Mesenchymal stem cell (in vitro differentiated cells and primary cell): ENCODE results near the gene TGM4.

Source experiments
- DNase-seq: peaks from one replicate; pipeline ENCODE4 v3.0.0-alpha.2; 2013
- H2AFZ ChIP-seq: one replicate; pipeline ENCODE4 v1.6.1; 2013; ENCODE audit warnings: low read depth, mild to moderate bottlenecking, control low read depth, inconsistent platforms, low read length, moderate library complexity
- H2AK5ac ChIP-seq: 2 replicates; pipeline ENCODE4 v1.6.1; 2013; ENCODE audit warnings: low read length, moderate library complexity, mild to moderate bottlenecking, inconsistent platforms; ENCODE audit not compliant: severe bottlenecking
- H2BK120ac ChIP-seq: one replicate; pipeline ENCODE4 v1.6.1; 2013; ENCODE audit warnings: low read depth, mild to moderate bottlenecking, inconsistent platforms, low read length, moderate library complexity
- H2BK12ac ChIP-seq, 2 experiments: one replicate each; pipeline ENCODE4 v1.6.1; 2013; ENCODE audit warnings: inconsistent platforms in 2 of 2, low read length in 2 of 2, mild to moderate bottlenecking in 2 of 2, moderate library complexity in 2 of 2, control low read depth in 1 of 2
- H2BK15ac ChIP-seq: one replicate; pipeline ENCODE4 v1.6.1; 2013; ENCODE audit warnings: mild to moderate bottlenecking, low read depth, inconsistent platforms; ENCODE audit not compliant: poor library complexity, severe bottlenecking
- H2BK5ac ChIP-seq: 2 replicates; pipeline ENCODE4 v1.6.1; 2013; ENCODE audit warnings: low read depth, mild to moderate bottlenecking, low read length, control low read depth, inconsistent platforms; ENCODE audit not compliant: poor library complexity, severe bottlenecking
- H3K14ac ChIP-seq, 2 experiments: one replicate each; pipeline ENCODE4 v1.6.1; 2013; ENCODE audit warnings: inconsistent platforms in 2 of 2, low read length in 2 of 2, control low read depth in 1 of 2, mild to moderate bottlenecking in 1 of 2, moderate library complexity in 1 of 2
- H3K18ac ChIP-seq, 2 experiments: one replicate each; pipeline ENCODE4 v1.6.1; 2013; ENCODE audit warnings: inconsistent platforms in 2 of 2, low read length in 2 of 2, control low read depth in 1 of 2, low read depth in 1 of 2, mild to moderate bottlenecking in 1 of 2
- H3K23ac ChIP-seq, 2 experiments: one replicate each; pipeline ENCODE4 v1.6.1; 2013; ENCODE audit warnings: inconsistent platforms in 2 of 2, low read length in 2 of 2, mild to moderate bottlenecking in 2 of 2, moderate library complexity in 2 of 2, control low read depth in 1 of 2
- H3K27ac ChIP-seq: 2 replicates; pipeline ENCODE4 v1.5.1; 2013; ENCODE audit warnings: mild to moderate bottlenecking, moderate library complexity, low read length, control low read depth, inconsistent platforms; ENCODE audit not compliant: poor library complexity, severe bottlenecking
- H3K27me3 ChIP-seq, 2 experiments: 2 replicates each; pipeline versions ENCODE4 v1.6.1 to v1.7.0; 2013; ENCODE audit warnings: low read length in 2 of 2, mild to moderate bottlenecking in 2 of 2, moderate library complexity in 2 of 2, control low read depth in 1 of 2, inconsistent platforms in 1 of 2; ENCODE audit not compliant: control insufficient read depth in 1 of 2, insufficient read depth in 1 of 2
- H3K36me3 ChIP-seq, 2 experiments: 2 replicates each; pipeline versions ENCODE4 v1.6.1 to v1.7.0; 2013; ENCODE audit warnings: low read length in 2 of 2, control low read depth in 1 of 2, inconsistent platforms in 1 of 2, low read depth in 1 of 2, mild to moderate bottlenecking in 1 of 2; ENCODE audit not compliant: insufficient read depth in 2 of 2, control insufficient read depth in 1 of 2
- H3K4ac ChIP-seq, 2 experiments: one replicate each; pipeline ENCODE4 v1.6.1; 2013; ENCODE audit warnings: inconsistent platforms in 2 of 2, low read length in 2 of 2, mild to moderate bottlenecking in 2 of 2, moderate library complexity in 2 of 2, control low read depth in 1 of 2, low read depth in 1 of 2
- H3K4me1 ChIP-seq: 2 replicates; pipeline ENCODE4 v1.6.1; 2013; ENCODE audit warnings: low read depth, low read length, control low read depth; ENCODE audit not compliant: control insufficient read depth, insufficient read depth
- H3K4me2 ChIP-seq: 2 replicates; pipeline ENCODE4 v1.6.1; 2013; ENCODE audit warnings: low read length, mild to moderate bottlenecking, inconsistent platforms; ENCODE audit not compliant: poor library complexity, severe bottlenecking
- H3K4me3 ChIP-seq, 2 experiments: 2 replicates each; pipeline versions ENCODE4 v1.5.1 to v1.7.0; 2013; ENCODE audit warnings: low read length in 2 of 2, mild to moderate bottlenecking in 2 of 2, control low read depth in 1 of 2, low read depth in 1 of 2; ENCODE audit not compliant: insufficient read depth in 1 of 2
- H3K79me1 ChIP-seq: replicated peaks from 2 replicates; pipeline ENCODE4 v1.6.1; 2013; ENCODE audit warnings: mild to moderate bottlenecking, control low read depth, low read length, inconsistent platforms; ENCODE audit not compliant: poor library complexity, severe bottlenecking
- H3K9ac ChIP-seq: 2 replicates; pipeline ENCODE4 v1.7.0; 2013; ENCODE audit warnings: mild to moderate bottlenecking, low read length, moderate library complexity
- H3K9me3 ChIP-seq: 2 replicates; pipeline ENCODE4 v1.7.0; 2013; ENCODE audit warnings: mild to moderate bottlenecking, low read length; ENCODE audit not compliant: control insufficient read depth
- H4K8ac ChIP-seq: one replicate; pipeline ENCODE4 v1.6.1; 2013; ENCODE audit warnings: inconsistent platforms, mild to moderate bottlenecking, low read length, moderate library complexity
- H4K91ac ChIP-seq: one replicate; pipeline ENCODE4 v1.6.1; 2013; ENCODE audit warnings: mild to moderate bottlenecking, low read length, inconsistent platforms
- WGBS: methylation state at CpG from one replicate; pipeline ENCODE4 v1.1.7; 2013; ENCODE audit warnings: mixed read lengths; 5-methylcytosine and 5-hydroxymethylcytosine counted together

The TGM4 gene

DNA sequence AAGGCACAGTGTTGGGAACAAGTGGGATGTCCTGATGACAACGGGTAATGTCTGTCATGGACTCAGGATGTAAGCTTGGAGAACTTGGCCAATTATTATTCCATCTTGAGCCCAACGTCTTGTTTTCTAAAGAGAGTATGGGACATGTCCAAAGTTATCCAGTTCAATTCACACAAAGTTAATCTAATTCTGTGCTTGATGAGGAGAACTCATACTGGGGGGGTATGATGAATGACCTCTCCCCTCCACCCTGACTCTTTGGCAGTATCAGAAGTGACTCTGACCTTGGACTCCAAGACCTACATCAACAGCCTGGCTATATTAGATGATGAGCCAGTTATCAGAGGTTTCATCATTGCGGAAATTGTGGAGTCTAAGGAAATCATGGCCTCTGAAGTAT, 36.3 kb downstream of the TGM4 start:
- Histone ChIP-seq H2BK120ac (no peak overlapping the region), H3K27me3 (peaks cover 0 to 16% of the 10 kb centered on the region in 2 experiments), H3K18ac (no peak overlapping the region), H3K4me1 (no peaks in the 10 kb centered on the region), H2AFZ (no peak overlapping the region), H2AK5ac (no peak overlapping the region), H3K4ac (no peak overlapping the region), H3K4me3 (no peak overlapping the region), H4K8ac (no peak overlapping the region), H3K14ac (no peak overlapping the region), H3K9me3 (peaks cover 33% of the 10 kb centered on the region), H2BK5ac (no peak overlapping the region), H3K27ac (no peak overlapping the region), H2BK15ac (no peak overlapping the region), H3K23ac (no peak overlapping the region), H2BK12ac (no peak overlapping the region), H3K79me1 (no peaks in the 10 kb centered on the region), H3K9ac (no peak overlapping the region), H3K36me3 (no peaks in the 10 kb centered on the region), H3K4me2 (no peak overlapping the region), H4K91ac (no peak overlapping the region)
- no peak for DNase-seq
- WGBS: 100% methylated on average over 2 of the region's 3 CpGs

GRCh38 chr3:44913868-44914468, 39.6 kb downstream of the TGM4 start:
- Histone ChIP-seq H3K36me3 (peaks cover 7 to 19% of the 10 kb centered on the region in 2 experiments), H3K9me3 (peaks cover 21% of the 10 kb centered on the region), H2BK120ac (no peak overlapping the region), H3K27me3 (peaks cover 0 to 14% of the 10 kb centered on the region in 2 experiments), H3K14ac (no peak overlapping the region), H3K4ac (no peak overlapping the region), H3K23ac (no peak overlapping the region), H3K27ac (no peak overlapping the region), H2BK15ac (no peak overlapping the region), H3K9ac (no peak overlapping the region), H3K4me3 (no peak overlapping the region), H4K91ac (no peak overlapping the region), H3K18ac (no peak overlapping the region), H2BK12ac (no peak overlapping the region), H2BK5ac (no peak overlapping the region), H2AFZ (no peak overlapping the region), H3K79me1 (no peaks in the 10 kb centered on the region), H2AK5ac (no peak overlapping the region), H4K8ac (no peak overlapping the region), H3K4me1 (no peaks in the 10 kb centered on the region), H3K4me2 (no peak overlapping the region)
- 34% methylated on average over 4 of the region's 4 CpGs for WGBS
- DNase-seq: peak; percentile 66

DNA sequence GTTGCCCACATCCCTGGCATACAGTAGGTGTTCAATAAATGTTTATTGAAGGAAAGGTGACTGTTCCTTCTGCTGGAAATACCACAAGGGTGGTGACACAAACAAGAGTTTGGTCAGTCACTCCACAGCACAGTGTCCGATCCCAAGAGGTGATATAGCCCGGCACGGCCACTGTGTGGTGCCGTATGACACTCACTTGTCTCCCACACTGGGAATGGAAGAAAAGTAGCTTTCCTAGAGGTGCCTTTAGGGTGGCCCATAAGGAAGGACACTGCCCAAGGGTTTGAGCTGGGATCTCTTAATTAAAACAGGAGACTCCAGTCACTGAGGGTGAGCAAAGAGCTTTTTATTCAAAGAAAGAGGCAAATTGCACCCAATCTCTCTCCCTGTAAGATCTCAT, 40.5 kb downstream of the TGM4 start:
- H4K91ac ChIP-seq: no peak overlapping the region
- H3K4me3 ChIP-seq: no peak overlapping the region
- H2BK12ac ChIP-seq: no peak overlapping the region
- WGBS: 67% methylated on average over 4 of the region's 4 CpGs
- no peak overlapping the region for H3K18ac ChIP-seq
- H4K8ac ChIP-seq: no peak overlapping the region
- H2AFZ ChIP-seq: no peak overlapping the region
- H2BK5ac ChIP-seq: no peak overlapping the region
- H3K27ac ChIP-seq: no peak overlapping the region
- peaks cover 12 to 19% of the 10 kb centered on the region in 2 experiments for H3K36me3 ChIP-seq
- H3K9me3 ChIP-seq: peaks cover 13% of the 10 kb centered on the region
- no peak overlapping the region for H2AK5ac ChIP-seq
- H3K4ac ChIP-seq: no peak overlapping the region
- H3K27me3 ChIP-seq: peaks cover 0 to 5% of the 10 kb centered on the region in 2 experiments
- no peaks in the 10 kb centered on the region for H3K79me1 ChIP-seq
- no peaks in the 10 kb centered on the region for H3K4me1 ChIP-seq
- H2BK15ac ChIP-seq: no peak overlapping the region
- no peak overlapping the region for H2BK120ac ChIP-seq
- H3K4me2 ChIP-seq: no peak overlapping the region
- H3K14ac ChIP-seq: no peak overlapping the region
- H3K23ac ChIP-seq: no peak overlapping the region
- H3K9ac ChIP-seq: no peak overlapping the region
- DNase-seq: no peak

- Histone ChIP-seq H3K4me3 (no peak overlapping the region), H2BK5ac (no peak overlapping the region), H3K18ac (no peak overlapping the region), H3K4ac (no peak overlapping the region), H4K8ac (no peak overlapping the region), H2BK12ac (no peak overlapping the region), H2BK15ac (no peak overlapping the region), H2AFZ (no peak overlapping the region), H3K36me3 (peaks cover 19 to 21% of the 10 kb centered on the region in 2 experiments), H3K79me1 (no peaks in the 10 kb centered on the region), H3K27me3 (no peaks in the 10 kb centered on the region), H3K27ac (no peak overlapping the region), H3K4me1 (no peaks in the 10 kb centered on the region), H3K14ac (no peak overlapping the region), H3K4me2 (no peak overlapping the region), H2AK5ac (no peak overlapping the region), H4K91ac (no peak overlapping the region), H3K9me3 (peaks cover 4% of the 10 kb centered on the region), H3K9ac (no peak overlapping the region), H3K23ac (no peak overlapping the region), H2BK120ac (no peak overlapping the region)
- WGBS: 81% methylated on average over 8 of the region's 8 CpGs
- peak; percentile 83 for DNase-seq
These were observed 41.5 kb downstream of the TGM4 start for GRCh38 chr3:44915702-44916438.
